GM18499 (cell line): ENCODE measurements around the gene HSD11B2.

Experiments used
- ATAC-seq: cut with Tn5 transposase; IDR thresholded peaks from one replicate; pipeline ENCODE4 v1.9.1; 2021; ENCODE audit warnings: moderate number of reproducible peaks; ENCODE audit not compliant: insufficient read depth, unreplicated experiment

The HSD11B2 gene

GRCh38 chr16:67430977-67431774 lies at the start of gene HSD11B2:
TSS of gene HSD11B2 (plus strand) at chr16:67431121. CDS start at chr16:67431249, 128 bp downstream.
- no peak for ATAC-seq

GRCh38 chr16:67383284-67383683 lies 47.6 kb upstream of the HSD11B2 start:
- no peak for ATAC-seq

DNA sequence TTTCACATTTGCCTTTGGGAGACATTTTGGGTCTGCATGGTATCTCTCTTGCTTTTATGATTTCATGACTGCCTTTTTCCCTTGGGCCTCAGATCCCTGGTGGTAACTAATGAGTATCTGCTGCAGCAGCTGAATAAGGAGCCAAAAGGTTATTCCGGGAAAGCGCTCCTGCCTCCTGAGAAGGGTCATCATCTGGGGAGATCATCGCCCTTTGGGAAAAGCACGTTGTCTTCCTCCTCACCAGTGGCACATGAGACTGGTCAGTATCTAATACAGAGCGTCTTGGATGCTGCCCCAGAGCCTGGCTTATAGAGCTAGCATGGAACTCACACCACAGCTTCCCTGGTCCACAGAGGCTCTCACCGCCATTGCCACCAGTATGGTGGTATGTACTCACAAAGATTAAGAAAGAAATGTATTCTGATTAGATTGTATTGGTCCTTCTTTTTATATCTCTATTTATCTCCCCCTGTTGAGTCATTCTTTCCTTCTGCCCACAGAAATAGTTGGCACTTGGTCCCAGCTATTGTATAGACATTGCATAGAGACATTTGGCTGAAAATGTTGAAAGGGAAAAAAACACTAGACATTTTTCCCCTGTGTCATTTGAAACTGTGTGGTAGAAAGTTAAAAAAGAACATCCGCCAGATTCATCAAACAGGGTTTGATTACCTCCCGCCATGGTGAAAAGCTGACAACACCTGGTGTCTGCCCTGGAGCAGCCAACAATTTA lies 46.0 kb upstream of the HSD11B2 start:
- ATAC-seq: no peak

- no peak for ATAC-seq
These were observed 44.0 kb upstream of the HSD11B2 start for GRCh38 chr16:67386861-67387455.

GRCh38 chr16:67387479-67388079 lies 43.3 kb upstream of the HSD11B2 start:
- no peak for ATAC-seq

DNA sequence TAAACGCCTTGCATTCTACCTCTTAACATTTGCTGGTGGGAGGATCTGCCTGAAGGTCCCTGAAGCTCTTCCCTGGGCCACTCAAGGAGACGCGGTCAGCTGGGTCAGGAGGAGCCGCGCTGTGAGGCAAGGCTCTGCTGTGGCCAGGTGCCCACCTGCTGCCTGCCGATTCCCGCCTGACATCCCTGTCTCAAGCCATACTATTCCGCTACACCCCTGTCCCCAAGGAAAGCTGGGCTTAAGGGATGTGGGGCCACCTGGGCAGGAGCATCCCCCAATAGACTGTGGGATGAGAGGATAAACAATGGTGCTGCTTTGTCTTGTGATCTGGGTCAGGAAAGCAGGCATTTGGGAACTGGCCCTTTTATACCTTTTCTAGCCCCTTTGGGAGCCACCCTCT lies 42.7 kb upstream of the HSD11B2 start:
- ATAC-seq: no peak

GRCh38 chr16:67388591-67388990 lies 42.3 kb upstream of the HSD11B2 start:
- no peak for ATAC-seq

GRCh38 chr16:67389911-67390815 lies 40.8 kb upstream of the HSD11B2 start:
- ATAC-seq: no peak

DNA sequence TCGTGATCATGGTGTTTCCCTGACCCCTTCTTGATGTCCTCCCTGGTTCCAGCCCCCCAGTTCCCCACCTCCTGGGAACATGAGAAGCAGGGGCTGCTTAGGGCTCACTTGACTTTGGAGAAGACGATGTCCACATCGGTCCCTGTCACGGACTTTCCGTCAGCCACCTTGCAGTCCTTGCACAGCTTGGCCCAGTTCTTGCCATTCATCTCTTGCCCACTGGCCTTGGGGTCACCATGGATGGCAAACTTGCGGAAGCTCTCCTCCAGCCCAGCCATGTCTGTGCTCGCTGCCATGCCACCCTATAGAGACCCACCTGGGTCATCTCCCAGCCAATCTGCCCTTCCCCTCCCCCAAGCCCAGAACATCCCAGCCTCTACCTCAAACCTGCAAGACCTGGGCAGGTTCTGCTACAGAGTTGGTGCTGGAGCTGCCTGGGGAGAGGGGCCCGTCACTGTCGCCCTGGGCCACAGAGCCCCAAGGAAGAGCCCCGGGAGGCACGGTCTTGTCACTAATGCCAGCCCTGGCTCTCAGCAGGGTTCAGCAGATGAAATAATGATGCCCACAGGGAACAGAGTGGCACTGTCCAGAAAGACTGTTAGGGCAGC lies 40.0 kb upstream of the HSD11B2 start:
- ATAC-seq: no peak

- no peak for ATAC-seq
These were observed 39.3 kb upstream of the HSD11B2 start for GRCh38 chr16:67391424-67392300.

- no peak for ATAC-seq
These were observed 38.4 kb upstream of the HSD11B2 start for GRCh38 chr16:67392301-67393059.

DNA sequence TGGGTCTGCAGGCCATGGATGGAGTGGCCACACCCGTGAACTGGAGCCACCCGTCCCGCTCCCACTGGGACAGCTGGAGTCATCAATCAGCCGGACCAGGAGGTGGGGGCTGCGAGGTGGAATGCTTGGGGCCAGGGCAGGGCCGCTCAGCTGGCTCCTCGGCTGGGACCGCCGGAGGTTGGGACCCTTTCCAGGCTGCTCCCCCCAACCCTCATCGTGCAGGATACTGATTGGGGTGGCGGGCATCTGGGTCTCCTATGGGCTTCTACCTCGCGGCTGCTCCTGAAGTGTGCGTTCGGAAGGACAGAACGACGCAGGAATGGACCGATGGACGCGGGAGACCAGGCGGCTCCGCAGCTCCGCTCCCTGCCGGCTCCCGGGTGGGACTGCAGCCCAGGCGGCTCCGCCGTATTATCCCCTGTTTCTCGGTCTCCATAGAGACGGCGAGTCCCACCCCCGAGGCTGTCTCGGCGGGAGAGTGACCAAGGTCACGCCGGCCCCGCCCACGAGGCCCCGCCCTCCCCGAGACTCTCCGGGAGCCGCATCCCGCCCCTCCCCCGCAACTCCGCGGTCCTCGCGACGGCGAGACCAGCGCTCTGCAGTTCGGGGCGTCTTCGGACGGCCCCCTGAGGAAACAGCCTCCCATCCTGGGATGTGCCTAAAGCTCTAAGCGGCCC lies 37.7 kb upstream of the HSD11B2 start, which contains the start of gene TPPP3:
TSS of gene TPPP3 (minus strand) at position 388 of the 677 bp plus-strand sequence. CDS start 2,387 bp downstream, outside the sequence.
- ATAC-seq: no peak

GRCh38 chr16:67393788-67394154 lies 37.1 kb upstream of the HSD11B2 start:
- no peak for ATAC-seq

- ATAC-seq: no peak
These were observed 36.5 kb upstream of the HSD11B2 start for GRCh38 chr16:67394155-67395104.

- ATAC-seq: no peak
These were observed 35.8 kb upstream of the HSD11B2 start for GRCh38 chr16:67395105-67395457.

GRCh38 chr16:67395458-67396158 lies 35.3 kb upstream of the HSD11B2 start:
- no peak for ATAC-seq
